ENCODE measurements around the gene MDFI. TPM values are rescaled to one million over a fixed set of nuclear protein-coding genes. Genes with fewer than 3 reads are reported as not detected.

Gene MDFI
- total RNA-seq, 4 donors from 2014 or later: 0.83 to 4.6 (median 3.5) TPM

DNA sequence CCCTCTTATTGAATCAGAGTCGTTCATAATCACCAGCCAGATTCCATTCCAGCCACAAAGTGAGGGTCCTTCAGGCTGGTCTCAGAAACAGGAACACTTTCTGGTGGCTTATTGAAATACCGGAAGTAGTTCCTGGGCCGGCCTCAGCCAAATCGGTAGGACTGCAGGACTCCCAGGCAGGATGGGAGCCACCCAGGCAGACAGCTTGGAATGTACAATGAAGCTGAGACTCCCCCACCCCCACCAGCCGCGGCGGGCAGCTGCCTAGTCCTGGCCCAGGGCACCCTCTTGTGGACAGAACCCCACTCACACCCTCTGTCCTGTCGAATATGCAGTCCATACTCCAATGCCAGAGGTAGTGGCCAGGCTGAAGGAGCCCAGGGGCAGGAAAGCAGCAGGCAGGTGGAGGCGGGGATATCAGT, 43.8 kb downstream of the MDFI start:
- Histone ChIP-seq H3K27ac (replicated peaks in 1 of 4) (no peak overlapping the region), H3K9me3 (no peaks in the 10 kb centered on the region), H3K36me3 (peaks cover 12 to 31% (median 30%) of the 10 kb centered on the region in 4 donors), H3K27me3 (peaks cover 0 to 16% (median 0%) of the 10 kb centered on the region in 4 donors), H3K4me1 (peaks cover 18 to 24% (median 22%) of the 10 kb centered on the region in 4 donors), H3K4me3 (no peak overlapping the region)
- peak; percentile 96 for DNase-seq (ENCODE audit: extremely low spot score)
- intact Hi-C loops (cut with DNase I): loop anchor here (2.0 to 10.0 kb wide), 3 partner anchors 217 to 313 kb away; no protein-coding TSS in a partner anchor
- TF ChIP-seq CTCF (IDR thresholded peaks at IDR 0.05) (peak; percentile 84 to 89 (median 87)), EP300 (IDR thresholded peaks at IDR 0.05) (no peak), POLR2AphosphoS5 (IDR thresholded peaks at IDR 0.05) (peak in 1 of 2 donors; percentile 43), POLR2A (IDR thresholded peaks at IDR 0.05; ENCODE audit: low read depth) (no peak)
- 7% methylated on average over 8 of the region's 9 CpGs for WGBS

DNA sequence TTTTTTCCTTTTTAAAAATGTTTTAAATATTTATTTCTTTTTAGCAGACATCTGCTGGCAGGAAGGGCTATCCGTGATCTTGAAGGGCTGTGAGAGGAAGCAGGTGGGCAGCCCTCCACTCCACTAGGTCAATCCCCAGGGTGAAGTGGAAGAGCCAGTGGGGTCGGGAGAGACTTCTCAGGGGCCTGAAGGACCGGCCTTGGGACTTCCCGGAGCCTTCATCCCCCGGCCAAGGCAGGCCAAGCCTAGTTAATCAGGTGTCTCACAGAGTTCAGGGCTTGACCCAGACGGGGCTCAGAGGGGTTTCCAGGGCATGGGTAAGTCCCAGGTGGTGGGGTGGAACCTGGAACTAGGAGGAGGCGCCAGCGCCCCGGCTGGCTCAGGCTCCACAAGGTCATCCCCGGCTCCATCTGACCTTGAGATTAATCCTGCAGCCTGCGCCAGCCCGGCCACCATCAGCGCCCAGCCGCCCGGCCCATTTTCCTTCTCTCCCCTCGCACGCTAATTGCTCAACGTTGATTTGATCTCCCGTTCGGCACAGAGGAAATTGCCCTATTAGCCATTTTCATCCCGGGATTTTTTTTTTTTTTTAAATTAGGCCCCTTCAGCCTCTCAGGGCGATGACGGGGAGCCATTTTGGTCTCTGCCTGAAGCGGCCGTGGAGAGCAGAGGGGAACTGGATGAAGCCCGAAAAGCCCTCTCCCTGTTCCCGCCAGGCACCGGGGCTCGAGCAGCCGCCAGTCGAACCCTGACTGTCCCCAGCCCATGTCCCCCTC, 44.4 kb downstream of the MDFI start:
- intact Hi-C loops (cut with DNase I): loop anchor here (1.0 to 10.0 kb wide), 4 partner anchors 79 to 314 kb away; no protein-coding TSS in a partner anchor
- DNase-seq (ENCODE audit: extremely low spot score): no peak
- Histone ChIP-seq H3K36me3 (peaks cover 17 to 37% (median 36%) of the 10 kb centered on the region in 4 donors), H3K9me3 (no peaks in the 10 kb centered on the region), H3K27me3 (peaks cover 0 to 10% (median 0%) of the 10 kb centered on the region in 4 donors), H3K4me1 (peaks cover 18 to 24% (median 22%) of the 10 kb centered on the region in 4 donors), H3K4me3 (peak overlapping the region; percentile 50 to 62 (median 54)), H3K27ac (replicated peaks in 1 of 4) (peak overlapping the region; percentile 56 to 71 (median 62))
- WGBS: 57% methylated on average over 31 of the region's 31 CpGs
- TF ChIP-seq CTCF (IDR thresholded peaks at IDR 0.05) (no peak), POLR2AphosphoS5 (IDR thresholded peaks at IDR 0.05) (no peak), EP300 (IDR thresholded peaks at IDR 0.05) (no peak), POLR2A (IDR thresholded peaks at IDR 0.05; ENCODE audit: low read depth) (no peak)

DNA sequence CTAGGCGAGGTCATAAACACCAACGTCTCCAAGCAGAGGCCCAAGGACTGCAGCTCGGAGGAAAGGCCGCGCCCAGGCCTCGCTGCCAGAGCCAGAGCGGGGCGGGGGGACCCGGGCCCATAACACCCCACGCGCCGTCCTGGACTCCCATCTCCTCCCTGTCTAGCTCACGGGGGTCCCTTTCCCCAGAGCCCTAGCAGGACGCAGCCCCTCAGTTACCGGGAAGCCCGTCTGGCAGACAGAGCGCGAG, 44.9 kb downstream of the MDFI start:
- intact Hi-C loops (cut with DNase I): loop anchor here (1.0 to 10.0 kb wide), 4 partner anchors 80 to 314 kb away; no protein-coding TSS in a partner anchor
- H3K4me3 ChIP-seq: peak overlapping the region; percentile 50 to 62 (median 54)
- peak overlapping the region; percentile 56 to 71 (median 62) for H3K27ac ChIP-seq (replicated peaks in 1 of 4)
- 53% methylated on average over 3 of the region's 18 CpGs for WGBS
- H3K4me1 ChIP-seq: peaks cover 18 to 24% (median 22%) of the 10 kb centered on the region in 4 donors
- no peak for DNase-seq (ENCODE audit: extremely low spot score)
- H3K27me3 ChIP-seq: peaks cover 0 to 5% (median 0%) of the 10 kb centered on the region in 4 donors
- peaks cover 22 to 42% (median 41%) of the 10 kb centered on the region in 4 donors for H3K36me3 ChIP-seq
- TF ChIP-seq EP300 (IDR thresholded peaks at IDR 0.05): no peak
- no peak for TF ChIP-seq CTCF (IDR thresholded peaks at IDR 0.05)
- TF ChIP-seq POLR2AphosphoS5 (IDR thresholded peaks at IDR 0.05): no peak
- no peak for TF ChIP-seq POLR2A (IDR thresholded peaks at IDR 0.05; ENCODE audit: low read depth)
- H3K9me3 ChIP-seq: no peaks in the 10 kb centered on the region

- no peaks in the 10 kb centered on the region for H3K27me3 ChIP-seq
- H3K27ac ChIP-seq (replicated peaks in 1 of 4): peak overlapping the region; percentile 56 to 71 (median 62)
- H3K36me3 ChIP-seq: peaks cover 27 to 47% (median 45%) of the 10 kb centered on the region in 4 donors
- intact Hi-C loops (cut with DNase I): loop anchor here (1.0 to 10.0 kb wide), 4 partner anchors 80 to 315 kb away; no protein-coding TSS in a partner anchor
- 14% methylated on average over 4 of the region's 38 CpGs for WGBS
- H3K4me1 ChIP-seq: peaks cover 18 to 27% (median 22%) of the 10 kb centered on the region in 4 donors
- H3K4me3 ChIP-seq: peak overlapping the region; percentile 50 to 62 (median 54)
- H3K9me3 ChIP-seq: no peaks in the 10 kb centered on the region
- peak; percentile 95 for DNase-seq (ENCODE audit: extremely low spot score)
- TF ChIP-seq POLR2A (IDR thresholded peaks at IDR 0.05; ENCODE audit: low read depth) (no peak), CTCF (IDR thresholded peaks at IDR 0.05) (peak in 2 of 3 experiments; percentile 89 to 94), POLR2AphosphoS5 (IDR thresholded peaks at IDR 0.05) (peak; percentile 29 to 49)
Observed at GRCh38 chr6:41683523-41684310, 45.4 kb downstream of the MDFI start.

Data from esophagus muscularis mucosa (tissue), 4 donors.